IPS-18a (cell line): ENCODE measurements around the gene RPAIN.

Experiments used
- H3K27ac ChIP-seq: one replicate; pipeline ENCODE4 v1.5.1; 2013; ENCODE audit warnings: low read length
- H3K27me3 ChIP-seq: one replicate; pipeline ENCODE4 v1.6.1; 2013; ENCODE audit warnings: mild to moderate bottlenecking, low read length; ENCODE audit not compliant: control insufficient read depth, insufficient read depth
- H3K36me3 ChIP-seq: one replicate; pipeline ENCODE4 v1.6.1; 2013; ENCODE audit warnings: low read depth, low read length; ENCODE audit not compliant: control insufficient read depth
- H3K4me1 ChIP-seq: one replicate; pipeline ENCODE4 v1.6.1; 2013; ENCODE audit warnings: low read depth, low read length; ENCODE audit not compliant: control insufficient read depth
- H3K4me3 ChIP-seq: one replicate; pipeline ENCODE4 v1.5.1; 2013; ENCODE audit warnings: low read length
- H3K9ac ChIP-seq: one replicate; pipeline ENCODE4 v1.6.1; 2013; ENCODE audit warnings: mild to moderate bottlenecking, low read length, moderate library complexity
- H3K9me3 ChIP-seq: one replicate; pipeline ENCODE4 v1.6.1; 2013; ENCODE audit warnings: low read depth, low read length; ENCODE audit not compliant: control insufficient read depth

RPAIN gene

DNA sequence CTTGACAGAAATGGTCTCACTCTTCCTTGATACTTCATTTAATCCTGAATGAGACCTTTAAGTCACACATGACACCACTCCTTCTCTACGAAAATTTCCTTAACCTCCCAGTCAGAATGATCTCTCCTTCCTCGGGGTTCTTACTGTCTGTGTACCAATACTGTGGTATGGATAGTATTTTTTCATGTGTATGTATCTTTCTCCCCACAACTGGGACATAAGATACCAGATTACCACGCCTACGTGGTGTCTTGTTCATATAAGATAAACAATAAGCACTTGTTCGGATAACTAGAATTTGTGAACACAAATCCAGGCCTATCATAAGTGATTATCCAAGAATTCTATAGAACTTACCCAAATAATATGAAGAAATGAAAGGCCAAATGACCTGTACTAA lies 11.8 kb upstream of the RPAIN start:
- Histone ChIP-seq H3K9me3 (no peaks in the 10 kb centered on the region), H3K27ac (no peak overlapping the region), H3K4me3 (no peak overlapping the region), H3K9ac (no peak overlapping the region), H3K36me3 (peaks cover 95% of the 10 kb centered on the region), H3K27me3 (no peaks in the 10 kb centered on the region), H3K4me1 (no peaks in the 10 kb centered on the region)

DNA sequence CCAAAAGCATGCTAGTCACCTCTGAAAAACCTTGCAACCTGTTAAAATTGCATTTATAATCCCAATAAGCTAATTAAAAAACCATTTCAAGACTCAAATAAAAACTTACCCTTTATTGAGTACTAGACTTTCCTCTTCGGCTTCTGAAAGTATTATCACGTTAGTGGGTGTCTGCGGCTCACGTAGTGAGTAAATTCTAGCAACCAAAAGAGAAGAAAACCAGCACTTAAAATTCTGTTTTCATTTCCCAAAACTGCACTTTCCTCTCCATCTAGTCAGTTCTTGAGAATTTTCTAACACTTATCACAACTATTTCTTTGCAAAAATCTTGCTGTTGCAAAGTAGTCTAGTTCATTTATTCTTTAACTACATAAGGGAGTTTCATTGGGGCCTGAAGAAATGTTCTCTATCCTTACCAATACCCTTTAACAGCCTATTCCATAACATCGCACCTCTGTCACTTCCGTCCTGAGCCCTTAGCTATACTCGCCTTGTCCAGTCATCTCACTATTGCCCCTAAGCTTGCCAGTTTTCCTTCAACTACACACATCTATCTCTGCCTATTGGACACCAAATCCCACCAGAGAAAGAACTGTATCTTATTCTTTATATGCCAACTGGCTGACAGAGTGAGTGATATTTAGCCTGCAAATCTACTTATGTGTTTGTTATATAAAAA lies 9.2 kb upstream of the RPAIN start:
- H3K9ac ChIP-seq, result no peak overlapping the region
- no peaks in the 10 kb centered on the region for H3K9me3 ChIP-seq
- no peaks in the 10 kb centered on the region for H3K27me3 ChIP-seq
- H3K4me1 ChIP-seq, result no peaks in the 10 kb centered on the region
- H3K36me3 ChIP-seq, result peaks cover 94% of the 10 kb centered on the region
- H3K4me3 ChIP-seq, result no peak overlapping the region
- no peak overlapping the region for H3K27ac ChIP-seq

DNA sequence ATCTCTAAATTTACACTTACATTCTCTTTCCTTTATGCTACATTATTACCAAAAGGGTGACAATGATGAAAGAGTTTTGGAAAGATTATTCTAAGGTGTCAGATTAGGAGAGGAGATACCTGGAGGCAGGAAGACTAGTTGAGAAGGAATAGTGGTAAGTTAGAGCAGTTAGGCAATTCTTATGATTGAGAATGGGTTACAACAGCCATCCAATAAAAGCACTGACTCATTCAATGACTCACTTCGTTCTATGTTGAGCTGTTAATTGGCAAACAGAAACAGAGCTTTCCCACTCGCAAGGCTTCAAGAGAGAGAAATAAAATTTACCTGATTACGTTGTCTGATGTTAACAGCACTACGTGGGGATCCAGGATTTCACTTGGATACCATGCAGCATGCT lies 6.3 kb upstream of the RPAIN start:
- H3K27me3 ChIP-seq, result no peaks in the 10 kb centered on the region
- no peak overlapping the region for H3K27ac ChIP-seq
- no peaks in the 10 kb centered on the region for H3K4me1 ChIP-seq
- H3K9ac ChIP-seq, result no peak overlapping the region
- no peak overlapping the region for H3K4me3 ChIP-seq
- H3K9me3 ChIP-seq, result no peaks in the 10 kb centered on the region
- peaks cover 80% of the 10 kb centered on the region for H3K36me3 ChIP-seq

DNA sequence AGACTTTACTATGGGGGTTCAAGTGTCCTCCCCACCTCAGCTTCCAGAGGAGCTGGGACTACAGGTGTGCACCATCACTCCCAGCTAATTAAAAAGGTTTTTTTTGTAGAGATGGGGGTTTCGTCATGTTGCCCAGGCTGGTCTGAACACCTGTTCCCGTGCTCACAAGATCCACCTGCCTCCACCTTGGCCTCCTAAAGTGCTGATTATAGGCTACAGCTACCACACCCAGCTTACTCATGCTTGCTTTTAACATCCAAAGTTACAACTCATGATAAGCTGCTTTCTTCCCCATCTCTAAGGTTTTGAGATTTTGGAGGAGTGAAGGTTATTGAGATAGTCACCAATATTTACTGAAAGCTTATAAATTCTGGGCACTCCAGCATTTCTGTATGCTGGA lies 3.1 kb upstream of the RPAIN start:
- H3K4me1 ChIP-seq, result peaks cover 7% of the 10 kb centered on the region
- no peak overlapping the region for H3K9ac ChIP-seq
- H3K27me3 ChIP-seq, result no peaks in the 10 kb centered on the region
- H3K9me3 ChIP-seq, result no peaks in the 10 kb centered on the region
- H3K36me3 ChIP-seq, result peaks cover 59% of the 10 kb centered on the region
- no peak overlapping the region for H3K27ac ChIP-seq
- H3K4me3 ChIP-seq, result no peak overlapping the region

DNA sequence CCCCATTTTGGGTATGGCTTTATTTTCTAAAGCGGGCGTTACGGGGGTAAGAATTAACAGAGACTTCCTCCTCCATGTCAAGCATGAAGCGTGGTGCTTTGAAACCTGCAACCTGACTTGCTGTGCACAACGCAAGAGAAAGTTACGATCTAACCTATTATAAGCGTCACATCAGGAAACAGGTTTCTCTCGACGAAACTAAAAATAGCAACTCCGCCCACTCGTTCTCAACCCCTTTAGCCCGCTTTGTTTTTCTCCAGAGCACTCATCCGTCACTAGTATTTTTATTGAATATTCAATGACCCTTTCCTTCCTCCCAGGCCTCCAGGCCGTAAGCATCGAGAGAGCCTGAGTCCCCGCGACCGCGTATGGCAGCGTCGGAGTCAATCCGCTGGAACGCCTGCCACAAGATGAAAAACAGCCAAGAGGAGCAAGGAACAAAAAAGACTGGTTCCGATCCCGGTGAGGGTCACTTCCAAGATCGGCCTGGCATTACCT lies 1.1 kb upstream of the RPAIN start:
- peaks cover 57% of the 10 kb centered on the region for H3K36me3 ChIP-seq
- H3K9me3 ChIP-seq, result no peaks in the 10 kb centered on the region
- no peaks in the 10 kb centered on the region for H3K27me3 ChIP-seq
- H3K9ac ChIP-seq, result peak overlapping the region; percentile 97
- peaks cover 7% of the 10 kb centered on the region for H3K4me1 ChIP-seq
- peak overlapping the region; percentile 87 for H3K27ac ChIP-seq
- H3K4me3 ChIP-seq, result peak overlapping the region; percentile 100

DNA sequence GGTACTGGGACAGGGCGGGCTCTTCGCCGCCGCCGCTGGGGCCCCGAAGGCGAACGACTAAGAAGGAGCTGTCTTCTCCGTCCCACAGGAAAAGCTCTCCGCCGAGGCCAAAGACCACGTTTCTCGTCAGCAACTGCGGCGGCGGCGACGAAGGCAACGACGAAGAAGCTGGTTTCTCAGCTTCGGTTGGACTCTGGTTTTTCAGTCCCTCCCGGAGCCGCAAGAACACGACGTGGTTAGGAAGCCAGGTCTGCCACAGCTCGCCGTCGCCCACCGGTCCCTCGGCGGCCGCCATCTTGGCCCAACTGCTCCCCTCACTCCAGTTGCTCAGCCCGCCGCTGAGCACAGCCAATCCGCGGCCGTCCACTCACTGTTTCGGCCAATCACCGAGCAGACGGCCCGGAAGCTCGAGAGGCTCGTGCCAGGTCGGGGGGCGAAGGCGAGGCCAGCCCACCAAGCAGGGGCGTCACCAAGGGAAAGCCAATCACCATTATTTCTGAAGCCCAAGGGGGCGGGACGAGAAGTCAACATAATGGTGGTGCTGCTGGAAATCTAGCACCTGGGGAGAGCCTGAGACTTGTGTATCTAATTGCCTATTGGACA lies 525 bp upstream of the RPAIN start, which contains the start of gene NUP88:
Gene NUP88, minus strand, starts transcription at position 307 of the 603 bp plus-strand sequence. Its CDS starts 12 bp downstream, at position 295.
- H3K4me3 ChIP-seq, result peak within 1 kb of the TSS; percentile 100
- H3K4me1 ChIP-seq, result peaks cover 7% of the 10 kb centered on the region
- no peaks in the 10 kb centered on the region for H3K27me3 ChIP-seq
- H3K9me3 ChIP-seq, result no peaks in the 10 kb centered on the region
- H3K9ac ChIP-seq, result peak within 1 kb of the TSS; percentile 97
- peaks cover 57% of the 10 kb centered on the region for H3K36me3 ChIP-seq
- H3K27ac ChIP-seq, result peak within 1 kb of the TSS; percentile 99

DNA sequence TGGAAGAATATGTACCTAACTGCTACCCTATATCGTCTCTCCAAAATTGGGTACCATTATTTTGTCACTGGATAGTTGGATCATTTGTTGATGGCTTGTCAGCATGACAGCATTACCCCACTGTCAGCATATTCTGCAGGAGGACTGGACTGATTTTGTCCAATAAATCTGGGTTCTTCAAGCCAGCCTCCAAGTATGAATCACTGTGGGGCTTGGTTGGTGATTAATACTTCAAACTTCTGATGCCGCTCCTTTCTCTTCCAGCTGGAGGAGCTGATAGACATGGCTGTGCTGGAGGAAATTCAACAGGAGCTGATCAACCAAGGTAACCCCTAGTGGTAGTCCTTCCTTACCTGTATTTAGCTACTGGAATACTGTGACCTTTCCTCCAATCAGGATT lies 2.5 kb downstream of the RPAIN start:
- Histone ChIP-seq H3K9ac (no peak overlapping the region), H3K27me3 (no peaks in the 10 kb centered on the region), H3K4me1 (peaks cover 7% of the 10 kb centered on the region), H3K36me3 (peaks cover 62% of the 10 kb centered on the region), H3K9me3 (no peaks in the 10 kb centered on the region), H3K4me3 (no peak overlapping the region), H3K27ac (no peak overlapping the region)

DNA sequence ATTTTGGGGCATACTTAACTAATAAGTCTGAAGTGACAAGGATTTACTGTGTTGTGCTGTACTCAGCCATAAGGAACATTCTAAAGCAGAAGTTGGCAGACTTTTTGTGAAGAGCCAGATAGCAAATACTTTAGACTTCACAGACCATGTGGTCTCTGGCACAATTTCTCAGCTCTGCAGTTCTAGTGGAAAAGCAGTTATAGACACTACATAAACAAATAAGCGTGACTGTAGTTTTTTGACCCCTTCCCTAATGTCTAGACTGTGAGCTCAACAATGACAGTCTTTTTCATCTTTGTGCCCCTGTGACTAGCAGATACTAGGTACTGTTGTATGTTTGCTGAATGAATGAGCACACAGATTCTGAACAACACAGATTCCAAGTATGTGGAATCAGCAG lies 4.9 kb downstream of the RPAIN start:
- Histone ChIP-seq H3K4me3 (no peak overlapping the region), H3K4me1 (peaks cover 7% of the 10 kb centered on the region), H3K27ac (no peak overlapping the region), H3K27me3 (no peaks in the 10 kb centered on the region), H3K36me3 (peaks cover 84% of the 10 kb centered on the region), H3K9me3 (no peaks in the 10 kb centered on the region), H3K9ac (no peak overlapping the region)

DNA sequence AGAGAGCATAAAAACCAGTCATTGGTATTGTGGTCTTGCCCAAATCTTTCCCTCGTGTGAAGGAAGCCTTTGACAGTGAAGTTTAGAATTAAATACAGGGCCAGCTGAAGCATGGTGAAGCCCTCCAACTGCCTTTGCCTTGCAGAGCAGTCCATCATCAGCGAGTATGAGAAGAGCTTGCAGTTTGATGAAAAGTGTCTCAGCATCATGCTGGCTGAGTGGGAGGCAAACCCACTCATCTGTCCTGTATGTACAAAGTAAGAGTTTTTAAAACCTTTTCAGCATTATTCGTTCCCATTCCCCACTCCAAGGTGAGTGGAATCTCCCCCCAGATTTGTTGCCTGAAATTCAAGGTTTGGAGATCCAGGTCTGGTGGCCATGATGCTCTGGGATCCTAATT lies 5.8 kb downstream of the RPAIN start:
- Histone ChIP-seq H3K9ac (no peak overlapping the region), H3K27ac (no peak overlapping the region), H3K4me1 (peaks cover 5% of the 10 kb centered on the region), H3K4me3 (no peak overlapping the region), H3K9me3 (no peaks in the 10 kb centered on the region), H3K36me3 (peaks cover 88% of the 10 kb centered on the region), H3K27me3 (no peaks in the 10 kb centered on the region)

DNA sequence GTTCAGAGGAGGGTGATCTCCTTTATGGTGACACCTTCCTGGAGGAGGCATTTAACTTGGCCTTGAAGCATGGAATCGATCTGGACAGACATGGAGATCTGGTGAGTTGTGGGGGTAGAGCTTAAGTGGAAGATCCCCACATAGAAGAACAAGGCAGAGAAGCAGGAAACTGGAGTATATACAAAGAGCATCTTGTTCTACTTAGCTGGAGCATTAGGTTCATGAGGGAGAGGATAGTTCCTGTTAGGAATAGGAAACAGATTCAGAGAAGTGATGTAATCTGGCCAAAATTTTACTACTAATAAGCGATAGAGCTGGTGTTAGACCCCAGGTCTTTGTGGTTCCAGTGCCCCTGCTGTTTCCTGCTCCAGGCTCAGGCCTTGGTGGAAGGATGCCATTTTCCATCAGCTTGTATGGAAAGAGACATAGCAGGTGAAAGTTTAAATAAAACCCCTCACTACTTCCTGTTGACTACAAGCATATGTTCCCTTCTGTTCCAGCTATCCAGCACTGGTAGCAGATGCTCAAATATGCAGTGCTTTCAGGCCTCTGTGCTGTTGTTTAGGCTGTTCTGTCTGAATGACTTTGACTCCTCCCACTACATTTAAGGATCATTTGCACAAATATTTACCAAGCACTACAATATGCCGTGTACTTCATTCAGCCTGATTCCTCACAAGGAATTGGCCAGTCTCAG lies 9.4 kb downstream of the RPAIN start:
- peaks cover 89% of the 10 kb centered on the region for H3K36me3 ChIP-seq
- no peaks in the 10 kb centered on the region for H3K27me3 ChIP-seq
- H3K4me3 ChIP-seq, result no peak overlapping the region
- H3K9ac ChIP-seq, result no peak overlapping the region
- no peaks in the 10 kb centered on the region for H3K4me1 ChIP-seq
- no peaks in the 10 kb centered on the region for H3K9me3 ChIP-seq
- H3K27ac ChIP-seq, result no peak overlapping the region

DNA sequence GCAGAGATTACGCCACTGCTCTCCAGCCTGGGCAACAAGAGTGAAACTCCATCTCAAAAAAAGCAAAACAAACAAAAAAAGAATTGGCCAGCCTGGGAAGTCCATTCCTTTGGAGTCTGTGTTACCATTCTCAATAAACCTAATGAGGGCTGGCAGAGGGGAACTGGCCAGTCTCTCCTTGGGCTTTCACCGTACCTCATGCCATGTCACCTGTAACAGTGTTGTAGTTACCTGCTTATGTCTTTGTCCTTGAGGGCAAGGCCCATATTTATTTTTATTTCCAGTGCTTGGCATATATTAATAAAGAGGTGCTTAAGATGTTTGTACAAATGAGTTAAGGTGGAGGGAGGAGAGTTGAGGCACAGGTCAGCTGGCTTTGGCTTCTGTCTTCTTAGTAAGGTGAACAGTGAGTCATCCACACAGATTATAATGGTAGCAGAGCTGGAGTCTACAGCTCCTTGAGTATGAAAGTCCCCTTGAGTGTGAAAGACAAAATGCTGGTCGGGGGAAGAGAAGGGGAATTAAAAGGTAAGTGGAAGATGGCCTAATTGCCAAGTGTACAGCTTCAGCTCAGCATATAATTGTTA lies 10.5 kb downstream of the RPAIN start:
- no peaks in the 10 kb centered on the region for H3K9me3 ChIP-seq
- H3K27ac ChIP-seq, result no peak overlapping the region
- peaks cover 89% of the 10 kb centered on the region for H3K36me3 ChIP-seq
- H3K9ac ChIP-seq, result no peak overlapping the region
- H3K27me3 ChIP-seq, result no peaks in the 10 kb centered on the region
- H3K4me3 ChIP-seq, result no peak overlapping the region
- H3K4me1 ChIP-seq, result no peaks in the 10 kb centered on the region
